AG04449 (cell line): ENCODE data around the gene RAPGEF3.

ENCODE experiments used
- CTCF ChIA-PET: fragments of 350-600 bp; formaldehyde crosslinking; extraction: SDS; loops from one replicate; lab custom pipeline; 2021; ENCODE audit warnings: antibody characterized with exemption; lab: Yijun Ruan, JAX
- POLR2A ChIA-PET: fragments of 400-600, 350-600 bp; formaldehyde crosslinking; extraction: SDS; loops from one replicate; lab custom pipeline; 2020; ENCODE audit warnings: antibody characterized with exemption, inconsistent platforms; lab: Yijun Ruan, JAX
- DNase-seq: peaks from one replicate; pipeline ENCODE4 v3.0.0-alpha.2; 2010; ENCODE audit warnings: low read depth, low spot score
- H3K4me3 ChIP-seq: 2 replicates; pipeline ENCODE4 v1.5.1; 2011; ENCODE audit warnings: low read depth, mild to moderate bottlenecking, control low read depth, low read length
- TF ChIP-seq, protein P1 (sequence below): IDR thresholded peaks from one replicate; pipeline ENCODE4 v1.5.1; 2011; ENCODE audit warnings: mild to moderate bottlenecking, moderate library complexity, low read length, control low read depth, inconsistent platforms; ENCODE audit not compliant: insufficient read depth; ENCODE audit errors: missing control alignments

Gene RAPGEF3

GRCh38 chr12:47799357-47799955, 40.8 kb upstream of the RAPGEF3 start:
- TF ChIP-seq, protein P1, sequence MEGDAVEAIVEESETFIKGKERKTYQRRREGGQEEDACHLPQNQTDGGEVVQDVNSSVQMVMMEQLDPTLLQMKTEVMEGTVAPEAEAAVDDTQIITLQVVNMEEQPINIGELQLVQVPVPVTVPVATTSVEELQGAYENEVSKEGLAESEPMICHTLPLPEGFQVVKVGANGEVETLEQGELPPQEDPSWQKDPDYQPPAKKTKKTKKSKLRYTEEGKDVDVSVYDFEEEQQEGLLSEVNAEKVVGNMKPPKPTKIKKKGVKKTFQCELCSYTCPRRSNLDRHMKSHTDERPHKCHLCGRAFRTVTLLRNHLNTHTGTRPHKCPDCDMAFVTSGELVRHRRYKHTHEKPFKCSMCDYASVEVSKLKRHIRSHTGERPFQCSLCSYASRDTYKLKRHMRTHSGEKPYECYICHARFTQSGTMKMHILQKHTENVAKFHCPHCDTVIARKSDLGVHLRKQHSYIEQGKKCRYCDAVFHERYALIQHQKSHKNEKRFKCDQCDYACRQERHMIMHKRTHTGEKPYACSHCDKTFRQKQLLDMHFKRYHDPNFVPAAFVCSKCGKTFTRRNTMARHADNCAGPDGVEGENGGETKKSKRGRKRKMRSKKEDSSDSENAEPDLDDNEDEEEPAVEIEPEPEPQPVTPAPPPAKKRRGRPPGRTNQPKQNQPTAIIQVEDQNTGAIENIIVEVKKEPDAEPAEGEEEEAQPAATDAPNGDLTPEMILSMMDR, result no peak
- ChIA-PET CTCF (interaction anchor here (0.9 to 39.4 kb wide), 7 partner anchors 8 to 58 kb away, joined by 3 to 751 read pairs (median 7); partner anchors contain the start of gene SLC48A1), POLR2A (interaction anchor here (1.5 kb wide), 1 partner anchor 8 kb away, joined by 4 read pairs; no protein-coding TSS in a partner anchor)
- no peak for DNase-seq
- H3K4me3 ChIP-seq, result no peak overlapping the region

DNA sequence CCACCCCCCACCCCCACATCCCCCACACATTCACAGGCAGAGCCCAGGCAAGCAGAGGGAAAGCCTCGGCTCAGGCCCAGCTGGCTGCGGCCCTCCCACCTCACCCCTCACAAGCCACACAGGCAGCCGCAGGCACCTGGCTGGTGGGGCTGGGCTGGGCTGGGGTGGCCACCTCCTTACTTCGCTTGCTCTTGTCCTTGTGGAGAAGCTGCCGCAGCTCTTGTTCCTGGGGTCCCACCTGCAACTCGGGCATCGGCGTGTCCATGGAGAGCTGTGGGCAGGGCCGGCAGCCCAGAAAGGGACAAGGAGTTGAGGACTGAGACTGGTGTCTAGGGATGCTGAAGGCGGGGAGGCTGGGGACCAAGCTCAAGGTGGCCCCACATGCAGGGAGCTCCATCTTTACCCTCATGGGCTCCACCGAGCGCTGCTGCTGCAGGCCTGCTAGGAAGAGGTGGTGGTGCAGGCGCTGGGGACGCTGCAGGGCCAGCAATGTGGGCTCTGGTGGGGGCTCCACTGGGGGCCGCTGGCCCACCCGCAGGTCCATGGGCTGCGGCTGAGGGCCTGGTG, 39.8 kb upstream of the RAPGEF3 start:
- TF ChIP-seq, protein P1, result no peak
- ChIA-PET POLR2A (interaction anchor here (0.6 kb wide), 2 partner anchors 8 to 46 kb away, joined by 3 read pairs; no protein-coding TSS in a partner anchor), CTCF (interaction anchor here (0.9 to 39.4 kb wide), 6 partner anchors 9 to 57 kb away, joined by 3 to 751 read pairs (median 6); partner anchors contain the start of gene SLC48A1)
- no peak overlapping the region for H3K4me3 ChIP-seq
- DNase-seq, result no peak

DNA sequence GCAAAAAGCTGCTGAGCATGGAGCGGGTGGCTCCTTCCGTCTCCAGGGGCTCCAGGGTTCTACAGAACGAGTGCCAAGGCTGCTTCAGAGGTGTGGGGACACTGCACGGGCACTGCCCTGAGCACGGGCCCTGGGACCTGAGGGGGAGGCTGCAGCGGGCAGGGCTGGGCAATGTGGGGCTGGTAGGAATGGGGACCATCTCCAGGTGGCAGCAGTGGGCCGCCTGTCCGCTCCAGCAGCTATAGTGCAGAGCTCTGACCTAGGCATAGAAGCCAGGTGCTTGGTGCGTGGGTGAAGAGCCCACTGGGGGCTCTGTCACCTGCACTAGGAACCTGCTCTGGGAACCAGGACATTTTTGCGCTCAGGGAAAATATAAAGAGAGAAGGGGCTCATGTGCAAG, 38.8 kb upstream of the RAPGEF3 start:
- H3K4me3 ChIP-seq, result no peak overlapping the region
- TF ChIP-seq, protein P1, result peak; percentile 34
- no peak for DNase-seq
- POLR2A ChIA-PET, result no interaction called here
- CTCF ChIA-PET, result interaction anchor here (1.9 to 39.4 kb wide), 4 partner anchors 8 to 37 kb away, joined by 5 to 751 read pairs (median 154); partner anchors contain the start of gene SLC48A1

- ChIA-PET POLR2A (no interaction called here), CTCF (interaction anchor here (1.2 to 39.4 kb wide), 5 partner anchors 12 to 54 kb away, joined by 3 to 751 read pairs (median 3); partner anchors contain the start of gene SLC48A1)
- no peak overlapping the region for H3K4me3 ChIP-seq
- DNase-seq, result no peak
- TF ChIP-seq, protein P1, result no peak
Measured at GRCh38 chr12:47795814-47796411, 37.2 kb upstream of the RAPGEF3 start.

DNA sequence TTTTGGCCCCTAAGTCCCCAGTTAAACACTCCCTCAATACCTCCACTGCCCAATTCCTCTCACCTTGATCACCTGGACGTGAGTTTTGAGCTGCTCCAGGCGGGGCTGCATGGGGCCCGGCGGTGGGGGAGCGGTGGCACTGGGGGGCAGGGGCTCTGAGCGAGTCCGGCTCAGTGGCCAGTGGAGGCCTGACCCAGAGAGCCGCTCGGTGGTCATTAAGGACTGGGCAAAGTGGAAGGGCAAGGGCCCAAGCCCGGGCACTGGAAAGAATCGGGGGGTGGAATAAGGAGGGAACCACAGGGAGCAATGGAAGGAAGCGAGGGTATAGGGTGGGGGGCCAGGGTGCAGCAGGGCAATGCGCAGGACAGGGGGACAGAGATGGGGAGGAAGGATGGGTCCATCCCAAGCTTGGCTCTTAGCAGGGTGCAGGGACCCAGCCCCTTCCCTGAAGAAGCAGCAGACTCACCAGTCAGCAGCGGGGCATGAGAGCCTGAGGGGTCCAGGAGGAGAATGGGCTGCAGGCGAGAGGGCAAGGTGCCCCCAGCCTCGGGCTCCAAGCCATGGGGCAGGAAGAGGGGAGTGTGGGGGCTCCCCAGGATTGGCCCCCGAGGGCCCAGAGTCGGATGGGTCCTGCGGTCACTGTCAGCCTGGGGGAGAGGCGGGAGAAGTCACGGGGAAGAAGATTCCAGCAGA, 36.6 kb upstream of the RAPGEF3 start:
- no peak for DNase-seq
- POLR2A ChIA-PET, result no interaction called here
- H3K4me3 ChIP-seq, result no peak overlapping the region
- CTCF ChIA-PET, result interaction anchor here (1.2 to 39.4 kb wide), 6 partner anchors 13 to 80 kb away, joined by 3 to 751 read pairs (median 10); partner anchors contain the start of gene SLC48A1
- TF ChIP-seq, protein P1, result no peak

- DNase-seq, result no peak
- ChIA-PET CTCF (interaction anchor here (1.0 to 39.4 kb wide), 5 partner anchors 20 to 80 kb away, joined by 3 to 751 read pairs (median 34); partner anchors contain the start of gene SLC48A1), POLR2A (no interaction called here)
- TF ChIP-seq, protein P1, result no peak
- no peak overlapping the region for H3K4me3 ChIP-seq
Measured at GRCh38 chr12:47794679-47795078, 36.0 kb upstream of the RAPGEF3 start.
